Heart left ventricle (tissue), 16 donors: ENCODE data around the gene OLFML3. TPM values are rescaled to one million over a fixed set of nuclear protein-coding genes. Genes with fewer than 3 reads are reported as not detected.
A peak's percentile ranks its signal among the peaks of the same experiment; 100 is the strongest.

Experiments used
- ATAC-seq, 4 donors: fragments of 200-7000 bp; cut with Tn5 transposase; one replicate each; pipeline ENCODE4 v1.9.1; 2020 to 2022; ENCODE audit warnings: moderate library complexity in 4 of 4, mild to moderate bottlenecking in 3 of 4, moderate number of reproducible peaks in 1 of 4
- DNase-seq, 5 donors: peaks; one replicate each; pipeline ENCODE4 v3.0.0-alpha.2; 2020
- H3K27ac ChIP-seq, 12 donors: fragments of 200-600 bp; sonication (generic) in 4 of 12; one replicate each; pipeline versions ENCODE4 v1.5.0 to v1.8.0; 2016 to 2022; ENCODE audit warnings: mild to moderate bottlenecking in 2 of 12
- H3K27me3 ChIP-seq, 9 donors: fragments of 200-600 bp; sonication (generic) in 2 of 9; one replicate each; pipeline versions ENCODE4 v1.5.1 to v1.8.0; 2016 to 2022; ENCODE audit warnings: mild to moderate bottlenecking in 3 of 9
- H3K36me3 ChIP-seq, 9 donors: fragments of 200-600 bp; sonication (generic) in 2 of 9; one replicate each; pipeline versions ENCODE4 v1.5.0 to v1.8.0; 2018 to 2022; ENCODE audit warnings: mild to moderate bottlenecking in 2 of 9
- H3K4me1 ChIP-seq, 12 donors: fragments of 200-600 bp; sonication (generic) in 4 of 12; one replicate each; pipeline versions ENCODE4 v1.5.0 to v1.8.0; 2016 to 2022; ENCODE audit warnings: mild to moderate bottlenecking in 3 of 12
- H3K4me3 ChIP-seq, 12 donors: fragments of 200-600 bp; sonication (generic) in 4 of 12; one replicate each; pipeline versions ENCODE4 v1.5.0 to v1.8.0; 2017 to 2022; ENCODE audit warnings: mild to moderate bottlenecking in 9 of 12, moderate library complexity in 4 of 12
- H3K9me3 ChIP-seq, 12 donors: fragments of 200-600 bp; sonication (generic) in 4 of 12; one replicate each; pipeline versions ENCODE4 v1.5.0 to v1.8.0; 2016 to 2022; ENCODE audit warnings: mild to moderate bottlenecking in 1 of 12
- CTCF ChIP-seq, 12 donors: fragments of 200-600 bp; sonication (generic) in 4 of 12; IDR thresholded peaks; one replicate each; pipeline versions ENCODE4 v1.5.0 to v1.8.0; 2018 to 2022; ENCODE audit warnings: antibody characterized with exemption in 12 of 12, mild to moderate bottlenecking in 5 of 12
- POLR2A ChIP-seq, 2 donors: fragments of 450-650 bp; IDR thresholded peaks; one replicate each; pipeline ENCODE4 v1.6.1; 2017; ENCODE audit warnings: antibody characterized with exemption in 2 of 2, mild to moderate bottlenecking in 2 of 2, moderate library complexity in 2 of 2
- WGBS, 4 donors: extraction: QIAGEN DNeasy Blood & Tissue Kit in 2 of 4; methylation state at CpG; one replicate each; pipeline versions ENCODE4 v1.1.5 to v1.1.7; 2013 to 2018; 5-methylcytosine and 5-hydroxymethylcytosine counted together
- intact Hi-C, 10 donors: fragments of 100-400 bp; cut with DNase I; formaldehyde crosslinking; loops; one replicate each; pipeline versions ENCODE4 v1.11.1 to v1.14.2; 2022
- polyA plus RNA-seq, 2 donors: library from polyadenylated mRNA; stranded (reverse); fragments of 200-250 nt; gene quantifications; one replicate each; pipeline ENCODE4 v1.2.3, GENCODE V29; 2013
- total RNA-seq, 9 donors: library from RNA; depleted of rRNA in 2 of 9; stranded (reverse); fragments of >200 nt in 2 of 9; fragmentation: NEBNext Ultra II Directional in 3 of 9; extraction: Animal tissue kit (Norgen Biotek cat#: 25700) in 3 of 9; gene quantifications; one replicate each; pipeline versions ENCODE4 v1.1.0 to v1.2.4, GENCODE V29; 2016 to 2023
- donor health status: ischemic (EF 13 %, LVEDD 7.1; RV severe dilation, severe dysfunction).
- donor health status: healthy with polysubstance abuse.
- donor health status: DM: no; HTN: yes; CAD: no.
- donor health status: DM: no; HTN: no; CAD: no.
- donor health status: ischemic (EF 25% LVEDD 6.9; RV normal size, moderate dysfunction).
- donor health status: ischemic (EF 25% LVEDD 5.7; RV mildly dilated, moderate dysfunction).
- donor health status: healthy.
- donor health status: DM: yes; HTN: yes; CAD: no.
- donor health status: ischemic (EF 35%, LVEDD 5.7; RV mildly dilated, moderate dysfunction).
- donor health status: nonischemic (EF 11% LVEDD 7.7; RV severe dilation, severe dysfunction).
- donor health status: DM: yes; HTN: yes; CAD: no.
- donor health status: PGD.
- donor health status: ischemic (EF 29% LVEDD 5.4; RV normal size, mild dysfunction).
- donor health status: nonischemic (EF 23%, LVEDD 6.1; RV moderate dilation, normal function).

Gene OLFML3
- total and polyA plus RNA-seq, 11 donors, result 5.1 to 27.2 (median 12.7) TPM

- intact Hi-C loops, result loop anchor here in 1 of 10 donors (10.0 kb wide), 1 partner anchor 173 kb away; the partner anchor contains the start of gene SYT6
Measured at GRCh38 chr1:113981962-113982931, 3.0 kb downstream of the OLFML3 start.

GRCh38 chr1:113982949-113983348 lies 3.7 kb downstream of the OLFML3 start:
- intact Hi-C loops, result loop anchor here in 1 of 10 donors (10.0 kb wide), 1 partner anchor 172 kb away; the partner anchor contains the start of gene SYT6
- WGBS, 4 donors, result 72 to 89% (median 82%) methylated on average over 5 of the region's 5 CpGs
- ATAC-seq (no peak), DNase-seq (no peak)
- H3K27ac ChIP-seq, result peak overlapping the region in 11 of 12 donors; percentile 20 to 86 (median 52)
- H3K36me3 ChIP-seq, result no peaks in the 10 kb centered on the region
- H3K4me1 ChIP-seq, result peaks cover 0 to 63% (median 20%) of the 10 kb centered on the region in 12 donors
- peak overlapping the region in 10 of 12 donors; percentile 1 to 51 (median 30) for H3K4me3 ChIP-seq
- TF ChIP-seq CTCF (IDR thresholded peaks at IDR 0.05), result no peak
- TF ChIP-seq POLR2A (IDR thresholded peaks at IDR 0.05), result no peak
- no peaks in the 10 kb centered on the region for H3K27me3 ChIP-seq
- H3K9me3 ChIP-seq, result no peaks in the 10 kb centered on the region

More at GRCh38 chr1:113981962-113982931, 3.0 kb downstream of the OLFML3 start:
- Histone ChIP-seq H3K4me3 (peak overlapping the region in 10 of 12 donors; percentile 1 to 51 (median 30)), H3K9me3 (no peaks in the 10 kb centered on the region), H3K4me1 (peaks cover 0 to 67% (median 20%) of the 10 kb centered on the region in 12 donors), H3K27me3 (no peaks in the 10 kb centered on the region), H3K27ac (peak overlapping the region in 11 of 12 donors; percentile 9 to 86 (median 52)), H3K36me3 (no peaks in the 10 kb centered on the region)
- ATAC-seq, result peak; percentile 43 to 77 (median 61)
- WGBS, 4 donors, result 59 to 64% (median 62%) methylated on average over 18 of the region's 18 CpGs
- no peak for TF ChIP-seq POLR2A (IDR thresholded peaks at IDR 0.05)
- no peak for TF ChIP-seq CTCF (IDR thresholded peaks at IDR 0.05)
- DNase-seq, result peak; percentile 57 to 79 (median 74)

- peaks cover 0 to 62% (median 20%) of the 10 kb centered on the region in 12 donors for H3K4me1 ChIP-seq
- WGBS, 4 donors, result 60 to 90% (median 79%) methylated on average over 7 to 8 of the region's 8 CpGs
- peak overlapping the region in 9 of 12 donors; percentile 20 to 86 (median 61) for H3K27ac ChIP-seq
- peak overlapping the region in 6 of 12 donors; percentile 1 to 51 (median 34) for H3K4me3 ChIP-seq
- no peaks in the 10 kb centered on the region for H3K9me3 ChIP-seq
- H3K36me3 ChIP-seq, result no peaks in the 10 kb centered on the region
- DNase-seq, result no peak
- ATAC-seq, result no peak
- no peak for TF ChIP-seq POLR2A (IDR thresholded peaks at IDR 0.05)
- TF ChIP-seq CTCF (IDR thresholded peaks at IDR 0.05), result no peak
- intact Hi-C loops, result loop anchor here in 1 of 10 donors (10.0 kb wide), 1 partner anchor 171 kb away; the partner anchor contains the start of gene SYT6
- no peaks in the 10 kb centered on the region for H3K27me3 ChIP-seq
Measured at GRCh38 chr1:113983391-113983790, 4.1 kb downstream of the OLFML3 start.

GRCh38 chr1:113983826-113984225 lies 4.6 kb downstream of the OLFML3 start:
- intact Hi-C loops, result loop anchor here in 1 of 10 donors (10.0 kb wide), 1 partner anchor 171 kb away; the partner anchor contains the start of gene SYT6
- DNase-seq (no peak), ATAC-seq (no peak)
- Histone ChIP-seq H3K4me1 (peaks cover 0 to 57% (median 18%) of the 10 kb centered on the region in 12 donors), H3K36me3 (no peaks in the 10 kb centered on the region), H3K4me3 (no peak overlapping the region), H3K27me3 (no peaks in the 10 kb centered on the region), H3K9me3 (no peaks in the 10 kb centered on the region), H3K27ac (peak overlapping the region in 7 of 12 donors; percentile 32 to 86 (median 71))
- TF ChIP-seq CTCF (IDR thresholded peaks at IDR 0.05) (no peak), POLR2A (IDR thresholded peaks at IDR 0.05) (no peak)
- WGBS, 4 donors, result 80 to 93% (median 91%) methylated on average over 7 of the region's 7 CpGs
